Measurements from ENCODE around the gene TRAF2. TPM values are rescaled to one million over a fixed set of nuclear protein-coding genes. Genes with fewer than 3 reads are reported as not detected.
A peak's percentile ranks its signal among the peaks of the same experiment; 100 is the strongest.

TRAF2 gene
- total and polyA plus RNA-seq, 2 of the 13 experiments (the other 11 are each of a cell fraction or from before 2014, with no cell fraction given), result 12.4 to 13.6 TPM

- ChIA-PET POLR2A (no interaction called here), CTCF (ENCODE audit: low intra/inter-chr PET ratio, low total read pairs) (no interaction called here)
- no peak overlapping the region for H3K4me3 ChIP-seq (replicated peaks in 1 of 3; ENCODE audit: insufficient read depth in 1 of 3, low read depth in 2 of 3, low read length in 3 of 3)
- DNase-seq (ENCODE audit: low spot score) (no peak), ATAC-seq (no peak), FAIRE-seq (no peak)
- WGBS (ENCODE audit: low lambda C conversion rate), result 96% methylated on average over 17 of the region's 42 CpGs
- peaks cover 10% of the 10 kb centered on the region for H3K79me2 ChIP-seq (ENCODE audit: insufficient read depth, low read length)
- no peak overlapping the region for H3K9ac ChIP-seq (ENCODE audit: insufficient read depth, low read depth, low read length)
- no peaks in the 10 kb centered on the region for H4K20me1 ChIP-seq (ENCODE audit: insufficient read depth, low read length)
- H2AFZ ChIP-seq (ENCODE audit: low read length), result no peak overlapping the region
- no peaks in the 10 kb centered on the region for H3K27me3 ChIP-seq (ENCODE audit: control insufficient read depth in 1 of 2, insufficient read depth in 2 of 2, low read length in 2 of 2)
- H3K27ac ChIP-seq (ENCODE audit: extremely low read length, insufficient read depth, low read length), result no peak overlapping the region
- BruUV-seq (replicated peaks), result no TSS peak
- peaks cover 27% of the 10 kb centered on the region for H3K4me1 ChIP-seq (ENCODE audit: insufficient read depth, low read length)
- no peaks in the 10 kb centered on the region for H3K9me3 ChIP-seq (ENCODE audit: low read length)
- H3K4me2 ChIP-seq (ENCODE audit: low read depth, low read length), result no peak overlapping the region
- in situ Hi-C loops (cut with HindIII; ENCODE audit: extremely low pct_ligation_motif_present, low pct_unique_long_range_greater_than_20kb) (no loop called here), intact Hi-C loops (cut with micrococcal nuclease; ENCODE audit: unreplicated experiment) (no loop called here)
- peaks cover 8 to 36% of the 10 kb centered on the region in 2 experiments for H3K36me3 ChIP-seq (replicated peaks in 1 of 2; ENCODE audit: control insufficient read depth in 1 of 2, insufficient read depth in 2 of 2, low read length in 2 of 2)
- TF ChIP-seq HNRNPL (IDR thresholded peaks at IDR 0.05; ENCODE audit: low read depth, low read length) (0 out of 2 replicates have a peak, but pooled peaks have one; percentile 16), HOXA3 (CRISPR knock-in tag; IDR thresholded peaks at IDR 0.05) (peak; percentile 8; the same call in 1 of the 2 replicates), HMGXB3 (CRISPR knock-in tag; IDR thresholded peaks at IDR 0.05; ENCODE audit: borderline replicate concordance) (no peak), RBFOX2 (IDR thresholded peaks at IDR 0.05; ENCODE audit: low read depth, low read length) (peak; percentile 76), ZNF570 (CRISPR knock-in tag; IDR thresholded peaks at IDR 0.05; ENCODE audit: borderline replicate concordance) (no peak), ZNF687 (CRISPR knock-in tag; IDR thresholded peaks at IDR 0.05) (0 out of 2 replicates have a peak, but pooled peaks have one; percentile 18), HNRNPLL (IDR thresholded peaks at IDR 0.05; ENCODE audit: low read depth, low read length, poor library complexity, severe bottlenecking) (no peak), MED8 (CRISPR knock-in tag; IDR thresholded peaks at IDR 0.05; ENCODE audit: insufficient replicate concordance) (no peak), RFX5 (IDR thresholded peaks at IDR 0.05; ENCODE audit: low read depth, low read length) (no peak), ZIK1 (CRISPR knock-in tag; IDR thresholded peaks at IDR 0.05; ENCODE audit: borderline replicate concordance, low read depth) (no peak), ZNF737 (CRISPR knock-in tag; IDR thresholded peaks at IDR 0.05; ENCODE audit: borderline replicate concordance) (no peak), ZFP91 (CRISPR knock-in tag; IDR thresholded peaks at IDR 0.05; ENCODE audit: borderline replicate concordance) (0 out of 2 replicates have a peak, but pooled peaks have one; percentile 16), NR2F6 (IDR thresholded peaks at IDR 0.05) (no peak), NR2F6 (CRISPR knock-in tag; IDR thresholded peaks at IDR 0.05) (no peak)
Measured at GRCh38 chr9:136940526-136941230, 54.4 kb downstream of the TRAF2 start.
